ENCODE results near the gene ZNF226.
"Not testable (repeated sequence)": the region's sequence is repeated elsewhere in the genome, so short reads cannot be mapped to it uniquely, and the experiment has no call there.

ZNF226 gene

GRCh38 chr19:44204772-44205171, 39.9 kb downstream of the ZNF226 start:
- in situ Hi-C loops (cut with HindIII; ENCODE audit: low sequenced_read_pairs), result no loop called here

GRCh38 chr19:44207126-44207803, 42.4 kb downstream of the ZNF226 start:
- peak; percentile 94 for DNase-seq (ENCODE audit: low read depth, low spot score)
- peak overlapping the region; percentile 70 for H3K4me3 ChIP-seq (ENCODE audit: low read depth, low read length)
- TF ChIP-seq CTCF (IDR thresholded peaks at IDR 0.05; ENCODE audit: low read depth, low read length), result no peak
- in situ Hi-C loops (cut with HindIII; ENCODE audit: low sequenced_read_pairs), result no loop called here

More at GRCh38 chr19:44204772-44205171, 39.9 kb downstream of the ZNF226 start:
- DNase-seq (ENCODE audit: low read depth, low spot score), result no peak
- no peak overlapping the region for H3K4me3 ChIP-seq (ENCODE audit: low read depth, low read length)
- TF ChIP-seq CTCF (IDR thresholded peaks at IDR 0.05; ENCODE audit: low read depth, low read length), result no peak

- peak within 1 kb of the TSS; percentile 94 for H3K4me3 ChIP-seq (ENCODE audit: low read depth, low read length)
- peak; percentile 97 for DNase-seq (ENCODE audit: low read depth, low spot score)
- TF ChIP-seq CTCF (IDR thresholded peaks at IDR 0.05; ENCODE audit: low read depth, low read length), result no peak
- in situ Hi-C loops (cut with HindIII; ENCODE audit: low sequenced_read_pairs), result no loop called here
Observed at GRCh38 chr19:44212250-44212865, 47.5 kb downstream of the ZNF226 start, which contains the start of gene ZNF227. Gene ZNF227 (plus strand): TSS chr19:44212532. CDS start chr19:44217793, 5,261 bp downstream.

- in situ Hi-C loops (cut with HindIII; ENCODE audit: low sequenced_read_pairs), result no loop called here
- peak overlapping the region; percentile 94 for H3K4me3 ChIP-seq (ENCODE audit: low read depth, low read length)
- DNase-seq (ENCODE audit: low read depth, low spot score), result peak; percentile 42
- TF ChIP-seq CTCF (IDR thresholded peaks at IDR 0.05; ENCODE audit: low read depth, low read length), result no peak
Observed at GRCh38 chr19:44212866-44213346, 48.0 kb downstream of the ZNF226 start.

- DNase-seq (ENCODE audit: low read depth, low spot score); H3K4me3 ChIP-seq (ENCODE audit: low read depth, low read length); in situ Hi-C loops (cut with HindIII; ENCODE audit: low sequenced_read_pairs): not testable (repeated sequence)
Observed at GRCh38 chr19:44219926-44220325, 55.0 kb downstream of the ZNF226 start.

GRCh38 chr19:44220761-44221160, 55.9 kb downstream of the ZNF226 start:
- in situ Hi-C loops (cut with HindIII; ENCODE audit: low sequenced_read_pairs); DNase-seq (ENCODE audit: low read depth, low spot score); H3K4me3 ChIP-seq (ENCODE audit: low read depth, low read length): not testable (repeated sequence)

- DNase-seq (ENCODE audit: low read depth, low spot score); in situ Hi-C loops (cut with HindIII; ENCODE audit: low sequenced_read_pairs); H3K4me3 ChIP-seq (ENCODE audit: low read depth, low read length): not testable (repeated sequence)
Observed at GRCh38 chr19:44221291-44221690, 56.4 kb downstream of the ZNF226 start.

All from astrocyte of the spinal cord (primary cell).